HL-60 (cell line): ENCODE measurements around the gene ARMCX2.

ENCODE experiments used
- GABPA ChIP-seq: IDR thresholded peaks from 2 replicates; pipeline ENCODE4 v1.6.1; 2012; ENCODE audit warnings: low read depth
- POLR2AphosphoS5 ChIP-seq: IDR thresholded peaks from 2 replicates; pipeline ENCODE4 v1.6.1; 2012; ENCODE audit warnings: low read depth
- TF ChIP-seq, protein P1 (sequence below): IDR thresholded peaks from one replicate; pipeline ENCODE4 v1.5.1; 2011; ENCODE audit warnings: low read length, control low read depth, inconsistent platforms; ENCODE audit not compliant: insufficient read depth
- TF ChIP-seq, protein P2 (sequence below): IDR thresholded peaks from 2 replicates; pipeline ENCODE4 v1.6.1; 2012; ENCODE audit warnings: low read depth; ENCODE audit not compliant: insufficient replicate concordance

DNA sequence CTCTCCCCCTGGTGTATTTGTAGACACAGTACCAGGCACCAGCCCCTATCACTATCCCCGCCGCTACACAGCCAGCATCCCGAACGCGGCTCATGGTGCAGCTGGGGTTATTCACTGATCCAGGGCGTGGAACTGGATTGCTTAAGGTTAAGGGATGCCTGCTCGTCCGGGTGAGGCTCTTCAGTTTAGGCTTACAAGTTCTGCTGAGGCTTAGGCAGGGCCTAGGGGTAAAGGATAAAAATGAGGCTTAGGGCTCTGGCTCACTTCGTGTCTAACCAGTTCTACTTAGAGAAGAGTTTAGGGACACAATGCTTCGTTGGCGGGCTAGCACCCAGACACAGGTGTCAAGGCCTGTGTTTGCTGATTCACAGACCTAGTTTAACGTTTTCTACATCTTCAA lies 2.2 kb downstream of the ARMCX2 start:
- TF ChIP-seq, protein P1, sequence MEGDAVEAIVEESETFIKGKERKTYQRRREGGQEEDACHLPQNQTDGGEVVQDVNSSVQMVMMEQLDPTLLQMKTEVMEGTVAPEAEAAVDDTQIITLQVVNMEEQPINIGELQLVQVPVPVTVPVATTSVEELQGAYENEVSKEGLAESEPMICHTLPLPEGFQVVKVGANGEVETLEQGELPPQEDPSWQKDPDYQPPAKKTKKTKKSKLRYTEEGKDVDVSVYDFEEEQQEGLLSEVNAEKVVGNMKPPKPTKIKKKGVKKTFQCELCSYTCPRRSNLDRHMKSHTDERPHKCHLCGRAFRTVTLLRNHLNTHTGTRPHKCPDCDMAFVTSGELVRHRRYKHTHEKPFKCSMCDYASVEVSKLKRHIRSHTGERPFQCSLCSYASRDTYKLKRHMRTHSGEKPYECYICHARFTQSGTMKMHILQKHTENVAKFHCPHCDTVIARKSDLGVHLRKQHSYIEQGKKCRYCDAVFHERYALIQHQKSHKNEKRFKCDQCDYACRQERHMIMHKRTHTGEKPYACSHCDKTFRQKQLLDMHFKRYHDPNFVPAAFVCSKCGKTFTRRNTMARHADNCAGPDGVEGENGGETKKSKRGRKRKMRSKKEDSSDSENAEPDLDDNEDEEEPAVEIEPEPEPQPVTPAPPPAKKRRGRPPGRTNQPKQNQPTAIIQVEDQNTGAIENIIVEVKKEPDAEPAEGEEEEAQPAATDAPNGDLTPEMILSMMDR: no peak
- TF ChIP-seq, protein P2, sequence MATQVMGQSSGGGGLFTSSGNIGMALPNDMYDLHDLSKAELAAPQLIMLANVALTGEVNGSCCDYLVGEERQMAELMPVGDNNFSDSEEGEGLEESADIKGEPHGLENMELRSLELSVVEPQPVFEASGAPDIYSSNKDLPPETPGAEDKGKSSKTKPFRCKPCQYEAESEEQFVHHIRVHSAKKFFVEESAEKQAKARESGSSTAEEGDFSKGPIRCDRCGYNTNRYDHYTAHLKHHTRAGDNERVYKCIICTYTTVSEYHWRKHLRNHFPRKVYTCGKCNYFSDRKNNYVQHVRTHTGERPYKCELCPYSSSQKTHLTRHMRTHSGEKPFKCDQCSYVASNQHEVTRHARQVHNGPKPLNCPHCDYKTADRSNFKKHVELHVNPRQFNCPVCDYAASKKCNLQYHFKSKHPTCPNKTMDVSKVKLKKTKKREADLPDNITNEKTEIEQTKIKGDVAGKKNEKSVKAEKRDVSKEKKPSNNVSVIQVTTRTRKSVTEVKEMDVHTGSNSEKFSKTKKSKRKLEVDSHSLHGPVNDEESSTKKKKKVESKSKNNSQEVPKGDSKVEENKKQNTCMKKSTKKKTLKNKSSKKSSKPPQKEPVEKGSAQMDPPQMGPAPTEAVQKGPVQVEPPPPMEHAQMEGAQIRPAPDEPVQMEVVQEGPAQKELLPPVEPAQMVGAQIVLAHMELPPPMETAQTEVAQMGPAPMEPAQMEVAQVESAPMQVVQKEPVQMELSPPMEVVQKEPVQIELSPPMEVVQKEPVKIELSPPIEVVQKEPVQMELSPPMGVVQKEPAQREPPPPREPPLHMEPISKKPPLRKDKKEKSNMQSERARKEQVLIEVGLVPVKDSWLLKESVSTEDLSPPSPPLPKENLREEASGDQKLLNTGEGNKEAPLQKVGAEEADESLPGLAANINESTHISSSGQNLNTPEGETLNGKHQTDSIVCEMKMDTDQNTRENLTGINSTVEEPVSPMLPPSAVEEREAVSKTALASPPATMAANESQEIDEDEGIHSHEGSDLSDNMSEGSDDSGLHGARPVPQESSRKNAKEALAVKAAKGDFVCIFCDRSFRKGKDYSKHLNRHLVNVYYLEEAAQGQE: no peak
- TF ChIP-seq POLR2AphosphoS5: no peak
- no peak for TF ChIP-seq GABPA
